ENCODE measurements around the gene SIGMAR1.

The SIGMAR1 gene

DNA sequence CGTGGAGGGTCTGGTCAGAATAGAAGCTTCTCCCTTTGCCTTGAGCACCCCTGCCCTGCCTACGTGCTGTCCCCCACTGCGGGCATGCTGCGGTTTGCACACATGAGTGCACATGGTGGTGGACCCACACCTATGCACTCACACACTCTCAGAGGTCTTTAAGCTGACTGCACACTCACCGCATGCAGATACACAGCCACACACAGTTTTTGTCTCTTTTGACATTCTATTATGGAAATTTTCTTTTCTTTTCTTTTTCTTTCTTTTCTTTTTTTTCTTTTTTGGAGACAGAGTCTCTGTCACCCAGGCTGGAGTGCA lies 8.1 kb downstream of the SIGMAR1 start:
- DNase-seq, result no peak

DNA sequence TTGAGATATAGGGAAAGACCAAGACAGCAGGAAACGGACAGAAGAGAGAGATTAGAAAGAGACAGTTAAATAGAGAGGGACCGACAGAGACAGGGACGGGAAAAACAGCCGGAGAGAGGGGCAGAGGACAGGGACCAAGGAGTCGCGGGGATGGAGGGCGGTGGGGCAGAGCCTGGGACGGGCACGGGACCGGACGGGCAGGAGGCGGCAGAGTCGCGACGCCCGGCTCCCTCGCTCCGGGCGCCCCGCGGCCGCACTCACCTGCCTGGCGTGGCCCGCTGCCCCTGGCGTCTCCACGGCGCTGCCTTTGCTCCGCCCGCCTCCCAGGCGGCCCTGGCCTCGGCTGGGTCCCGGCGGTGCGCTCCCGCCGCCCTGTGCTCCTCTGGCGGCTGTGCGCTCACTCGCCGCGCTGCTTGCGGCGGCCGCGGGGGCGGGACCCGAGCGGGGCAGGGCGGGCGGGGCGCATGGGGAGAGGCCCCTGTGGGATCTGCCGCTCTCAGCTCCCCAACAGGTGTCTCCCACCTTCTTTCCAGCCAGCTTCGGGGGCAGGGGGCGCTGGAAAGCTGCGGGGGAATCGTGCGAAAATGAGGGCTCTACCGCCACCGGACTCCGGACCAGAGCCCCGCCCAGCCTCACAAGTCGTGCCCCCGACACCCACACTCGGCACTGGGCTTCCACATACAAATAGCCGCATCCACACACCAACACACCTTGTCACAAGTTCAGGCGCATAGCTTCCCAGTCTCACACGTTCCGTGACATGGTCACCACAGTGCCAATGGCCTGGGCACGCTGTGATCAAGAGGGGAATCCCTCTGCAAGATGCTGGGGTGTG lies 8.7 kb downstream of the SIGMAR1 start, which contains the start of gene ARID3C:
TSS of gene ARID3C (minus strand) at position 411 of the 835 bp plus-strand sequence. CDS start 1,052 bp downstream, outside the sequence.
- no peak for DNase-seq

DNA sequence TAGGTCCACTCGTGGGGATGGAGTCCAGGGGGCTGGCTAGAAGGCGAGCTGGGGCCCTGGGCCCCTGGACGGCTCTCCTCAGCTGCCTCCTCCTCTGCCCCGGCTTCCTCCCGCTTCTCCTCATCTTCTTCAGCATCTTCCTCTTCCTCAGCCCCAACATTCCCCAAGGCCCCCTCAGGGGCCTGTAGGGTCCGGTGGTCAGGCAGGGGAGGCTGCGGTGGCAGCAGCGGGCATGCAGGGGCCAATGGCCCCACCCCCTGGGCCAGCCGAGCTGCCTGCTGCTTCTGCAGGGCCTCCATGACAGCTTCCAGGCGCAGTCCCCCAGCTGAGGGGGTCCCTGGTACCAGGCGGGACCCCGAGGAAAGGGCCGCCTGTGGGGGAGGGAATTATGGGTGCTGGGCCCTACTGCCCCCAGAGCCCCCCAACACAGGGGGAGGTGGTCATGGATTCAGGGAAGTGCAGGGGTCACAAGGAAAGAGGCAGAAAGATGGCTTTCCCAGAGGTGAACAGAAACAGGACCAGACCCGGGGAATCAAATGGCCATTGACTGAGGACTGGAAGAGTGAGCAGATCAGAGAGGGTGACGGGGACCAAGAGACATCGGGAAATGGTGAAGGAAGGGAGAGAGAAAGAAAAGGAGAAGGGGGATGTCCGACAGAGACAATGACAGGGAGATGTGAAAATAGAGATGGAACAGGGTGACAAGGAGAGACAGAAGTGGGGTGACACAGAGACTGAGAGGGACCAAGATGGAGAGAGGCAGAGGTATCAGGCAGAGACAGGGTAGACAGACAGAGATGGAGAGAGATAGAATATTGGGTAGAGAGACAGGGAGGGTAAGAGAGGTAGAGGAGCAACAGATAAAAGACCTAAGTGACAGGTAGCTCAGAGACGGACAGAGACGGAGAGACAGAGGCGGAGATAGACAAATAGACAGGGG lies 9.6 kb downstream of the SIGMAR1 start:
- DNase-seq, result no peak

DNA sequence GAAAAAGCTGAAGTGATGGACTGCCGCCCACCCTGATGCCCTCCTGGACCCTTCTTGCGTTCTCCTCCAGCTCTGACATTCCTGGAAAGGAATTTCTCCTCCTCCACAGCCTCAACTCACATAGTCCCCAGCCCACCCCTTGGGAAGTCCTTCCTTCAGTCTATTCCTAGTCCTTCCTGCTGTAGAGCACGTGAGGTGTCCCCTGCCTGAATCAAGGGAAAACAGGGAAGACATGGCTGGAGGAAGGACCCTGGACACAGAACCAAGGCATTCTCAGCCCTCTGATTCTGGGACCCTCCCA lies 12.5 kb downstream of the SIGMAR1 start:
- no peak for DNase-seq

DNA sequence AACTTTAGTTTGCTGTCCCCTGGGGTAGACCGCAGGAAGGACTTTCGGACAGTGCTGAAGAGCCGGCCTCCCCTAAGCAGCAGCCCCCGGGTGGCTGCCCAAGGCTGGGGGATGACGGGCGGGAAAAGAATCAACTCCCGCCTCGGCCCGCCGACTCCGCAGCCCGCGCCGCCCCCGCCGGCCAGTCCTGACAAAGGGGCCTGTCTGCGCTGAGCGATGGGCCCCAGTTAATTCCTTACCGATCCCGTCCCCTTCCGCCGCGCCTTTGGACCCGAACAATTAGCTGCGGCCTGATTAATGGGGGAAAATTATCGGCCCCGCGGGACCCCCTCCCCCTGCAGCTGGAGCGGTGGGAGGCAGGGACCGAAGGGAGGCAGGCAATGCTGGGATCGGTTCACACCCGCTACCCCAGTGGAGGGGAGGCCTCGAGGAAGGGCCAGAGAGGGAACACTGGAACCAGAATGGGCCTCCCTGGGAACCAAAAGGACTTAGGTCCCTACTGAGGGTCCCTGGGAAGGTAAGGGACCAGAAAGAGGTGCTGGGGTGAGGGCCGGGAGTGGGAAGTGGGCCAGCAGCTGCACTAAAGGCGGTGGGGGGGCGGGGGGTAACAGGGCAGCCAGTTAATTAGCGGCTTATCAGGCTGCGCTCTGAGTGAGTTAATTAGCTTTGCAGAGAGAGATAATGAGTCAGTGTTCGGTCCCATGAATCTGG lies 13.0 kb downstream of the SIGMAR1 start:
- DNase-seq, result no peak

DNA sequence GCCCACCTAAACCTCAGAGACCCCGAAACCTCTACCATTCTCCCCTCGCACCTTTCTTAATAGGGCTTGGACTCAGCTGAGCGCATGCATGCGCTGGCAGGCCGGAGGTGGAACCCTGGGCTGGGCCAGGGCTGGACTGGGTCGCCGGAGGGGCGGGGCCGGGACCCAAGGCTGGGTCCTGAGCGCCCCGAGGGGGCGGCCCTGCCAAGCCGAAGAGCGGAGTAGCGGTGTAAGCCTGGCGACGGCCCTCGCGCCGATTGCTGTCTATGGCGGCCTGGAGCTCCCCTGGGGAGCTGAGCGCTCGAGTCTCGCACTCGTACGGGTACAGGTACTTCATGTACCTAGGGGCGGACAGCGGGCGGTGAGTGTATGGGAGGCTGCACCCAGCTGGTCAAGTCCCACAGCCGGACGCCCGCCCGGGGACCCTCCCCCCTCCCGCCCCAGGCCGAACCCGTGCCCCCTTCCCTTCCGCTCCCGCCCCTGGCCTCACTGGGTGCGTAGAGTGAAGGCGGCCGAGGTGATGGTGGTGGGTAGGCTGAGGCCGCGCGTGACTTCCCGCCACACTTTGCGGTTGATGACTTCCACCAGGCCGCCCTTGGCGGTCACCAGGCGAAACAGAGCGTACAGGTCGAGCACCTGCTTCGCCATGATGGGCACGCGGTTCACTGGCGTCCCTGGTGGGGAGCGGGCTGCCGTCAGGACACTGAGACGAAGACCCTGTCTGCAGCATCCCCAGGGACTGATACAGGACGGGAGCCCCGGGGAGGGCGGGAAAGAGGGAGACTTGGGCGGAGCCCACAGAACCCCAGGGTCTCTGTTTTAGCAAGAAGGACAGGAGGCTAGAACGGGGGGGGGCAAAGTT lies 14.0 kb downstream of the SIGMAR1 start:
- DNase-seq, result no peak

DNA sequence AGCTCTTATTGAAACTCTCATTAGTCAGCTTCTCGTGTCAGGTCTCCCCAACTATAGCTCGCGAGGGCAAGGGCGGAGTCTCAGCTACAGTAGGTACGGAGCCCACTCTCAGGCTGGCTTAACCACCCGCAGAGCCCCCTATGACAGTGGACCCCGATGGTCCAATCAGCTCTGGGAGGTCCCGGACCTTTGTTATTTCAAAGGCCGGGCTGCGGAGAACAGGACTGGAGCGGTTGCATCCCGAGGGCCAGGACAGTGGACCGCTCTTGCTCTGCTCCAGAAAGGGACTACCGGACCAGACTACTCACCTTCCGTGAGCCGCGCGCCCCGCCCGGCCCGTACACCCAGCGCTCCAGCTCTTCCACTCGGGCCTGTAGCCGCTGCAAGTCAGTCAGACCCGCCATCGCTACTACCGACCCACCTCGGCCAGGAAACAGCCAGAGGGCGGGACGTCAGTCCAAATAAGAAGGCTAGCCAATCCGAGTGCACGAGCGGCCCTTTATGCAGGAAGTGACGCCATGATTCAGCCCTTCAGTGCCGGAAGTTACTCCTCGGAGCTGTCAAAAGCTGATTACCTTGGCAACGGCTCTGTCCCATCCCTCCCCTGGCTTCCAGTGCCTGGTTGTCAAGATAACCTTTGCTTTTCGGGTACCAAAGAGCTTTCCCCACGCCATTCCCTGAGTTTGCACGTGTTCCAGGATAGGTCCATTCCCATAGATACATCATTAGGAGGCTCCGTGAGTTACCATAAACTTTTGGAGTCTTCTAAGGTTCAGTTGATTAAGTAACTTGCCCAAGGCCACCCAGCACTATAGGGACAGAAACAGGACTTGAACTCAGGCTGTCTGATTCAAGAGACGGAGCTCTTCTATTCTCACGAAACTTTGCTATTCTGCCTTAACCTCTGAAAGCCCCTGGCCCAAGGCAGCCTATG lies 17.3 kb downstream of the SIGMAR1 start, which contains the start of gene DCTN3:
TSS of gene DCTN3 (minus strand) at position 435 of the 934 bp plus-strand sequence. CDS start at position 404, 31 bp downstream.
- peak; percentile 95 for DNase-seq

DNA sequence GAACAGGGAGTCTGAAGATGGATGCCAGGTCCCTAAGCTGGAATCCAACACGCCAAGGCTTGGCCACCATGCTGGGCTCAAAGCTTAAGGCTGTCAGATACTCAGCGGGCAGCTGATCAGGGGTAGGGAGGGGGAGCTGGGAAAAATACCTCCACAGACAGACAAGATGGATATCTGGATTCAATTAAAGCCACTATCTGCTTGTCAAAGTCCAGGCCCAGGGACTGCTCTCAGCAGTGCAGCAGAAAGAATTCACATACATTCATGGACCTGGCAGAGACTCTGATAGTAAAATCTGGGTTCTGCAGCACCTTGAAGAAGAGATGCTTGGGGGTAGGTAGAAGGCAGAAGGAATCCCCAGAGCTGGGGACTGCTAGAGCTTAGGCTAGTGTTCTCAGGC lies 22.5 kb downstream of the SIGMAR1 start:
- no peak for DNase-seq

DNA sequence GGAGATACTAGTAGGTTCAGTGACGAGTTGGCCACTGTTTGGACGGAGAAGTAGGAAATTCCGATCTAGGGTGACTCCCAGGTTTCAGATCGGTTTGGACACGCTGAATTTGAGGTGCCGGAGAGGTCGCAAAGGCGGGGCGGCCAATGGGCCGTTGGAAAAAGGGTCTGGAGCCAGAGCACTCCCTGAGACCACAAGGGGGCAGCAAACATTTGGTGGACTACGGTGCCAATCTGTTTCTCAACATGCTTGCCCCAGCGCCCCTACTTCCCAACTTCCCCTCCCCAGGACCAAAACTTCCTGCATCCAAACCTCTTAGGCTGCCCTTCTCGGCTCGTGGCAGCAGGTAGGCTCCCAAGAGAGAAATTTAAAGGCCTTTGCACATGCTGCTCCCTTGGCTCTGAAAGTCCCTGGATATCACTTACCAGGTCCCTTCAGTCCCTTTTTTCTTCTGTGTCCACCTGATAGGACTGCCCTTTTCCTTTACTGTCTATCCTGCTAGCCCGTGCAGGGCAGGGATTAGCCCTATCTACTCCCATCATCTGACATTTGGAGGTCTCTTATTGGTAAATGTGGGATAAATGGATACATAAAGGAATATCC lies 24.7 kb downstream of the SIGMAR1 start:
- DNase-seq, result peak; percentile 89

DNA sequence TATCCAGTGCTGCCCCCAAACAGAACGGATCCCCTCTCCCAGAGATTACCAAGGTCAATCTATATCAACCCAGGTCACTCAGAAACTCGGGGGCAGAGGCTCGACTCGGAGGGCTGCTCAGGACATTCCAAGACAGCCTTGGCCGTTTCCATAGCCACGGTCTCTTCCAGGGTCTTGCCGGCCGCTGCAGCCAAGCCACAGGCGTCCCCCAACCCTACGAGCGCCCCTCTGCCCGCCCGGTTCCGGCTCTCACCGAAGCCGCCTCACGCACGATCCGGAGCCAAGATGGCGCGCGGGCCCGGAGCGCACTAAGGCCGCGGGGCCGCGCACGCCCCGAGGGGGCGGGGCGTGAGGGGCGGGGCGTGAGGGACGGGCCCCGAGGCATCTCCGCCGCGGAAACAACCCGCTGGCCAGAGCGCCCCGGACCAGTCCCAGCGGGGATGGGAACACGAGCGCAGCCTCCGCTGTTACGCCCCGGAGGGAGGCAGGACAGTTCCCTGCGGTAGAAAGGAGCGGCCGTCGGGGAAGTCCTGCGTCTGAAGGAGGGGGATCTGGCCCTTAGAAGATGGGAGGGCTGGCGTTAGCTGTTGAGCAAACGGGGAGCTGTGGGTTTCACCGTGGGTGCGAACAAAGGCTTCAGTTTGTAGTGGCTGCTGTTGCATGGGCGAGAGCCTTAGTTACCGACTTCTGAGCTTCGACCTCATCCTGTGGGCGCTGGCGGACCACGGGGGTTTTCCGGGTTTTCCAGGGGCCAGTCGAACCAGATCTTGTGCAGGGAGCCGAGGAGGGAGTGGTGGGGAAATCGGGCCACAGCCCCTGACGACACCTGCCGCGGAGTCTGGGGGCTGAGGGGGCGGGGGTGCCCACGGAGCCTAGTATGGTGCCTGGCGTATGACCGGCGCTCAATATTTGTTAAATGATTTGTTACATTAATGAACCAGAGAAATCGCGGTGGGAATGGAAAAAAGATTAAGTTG lies 25.5 kb downstream of the SIGMAR1 start, which contains the start of gene RPP25L:
TSS of gene RPP25L (minus strand) at position 287 of the 977 bp plus-strand sequence. CDS start 801 bp downstream, outside the sequence.
- peak; percentile 89 for DNase-seq

DNA sequence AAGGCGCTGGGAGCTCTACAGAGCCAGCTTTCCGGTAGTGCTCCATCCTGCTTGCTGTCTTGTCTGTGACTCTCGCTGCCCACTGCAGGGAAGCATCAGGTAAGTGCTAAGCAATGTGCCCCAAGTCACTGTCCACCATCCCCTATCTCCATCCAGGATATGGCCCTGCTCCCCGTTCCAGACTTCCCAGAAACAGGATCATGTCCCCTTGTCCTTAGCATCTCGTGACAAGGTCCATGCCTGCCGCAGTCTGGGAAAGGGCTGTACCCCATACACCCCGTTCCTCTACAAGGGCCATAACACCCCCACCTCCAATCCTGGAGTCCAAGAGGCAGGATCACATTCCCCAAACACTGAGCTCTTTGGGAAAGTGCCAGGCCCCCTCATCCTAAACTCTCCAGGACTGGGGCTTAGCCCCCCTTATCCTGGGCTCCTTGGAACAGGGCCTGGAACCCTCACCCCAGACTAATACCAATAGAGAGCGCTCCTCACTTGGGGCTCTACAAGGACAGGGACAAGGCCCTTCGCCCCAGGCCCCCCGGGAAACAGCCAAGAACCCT lies 26.3 kb downstream of the SIGMAR1 start:
- no peak for DNase-seq

DNA sequence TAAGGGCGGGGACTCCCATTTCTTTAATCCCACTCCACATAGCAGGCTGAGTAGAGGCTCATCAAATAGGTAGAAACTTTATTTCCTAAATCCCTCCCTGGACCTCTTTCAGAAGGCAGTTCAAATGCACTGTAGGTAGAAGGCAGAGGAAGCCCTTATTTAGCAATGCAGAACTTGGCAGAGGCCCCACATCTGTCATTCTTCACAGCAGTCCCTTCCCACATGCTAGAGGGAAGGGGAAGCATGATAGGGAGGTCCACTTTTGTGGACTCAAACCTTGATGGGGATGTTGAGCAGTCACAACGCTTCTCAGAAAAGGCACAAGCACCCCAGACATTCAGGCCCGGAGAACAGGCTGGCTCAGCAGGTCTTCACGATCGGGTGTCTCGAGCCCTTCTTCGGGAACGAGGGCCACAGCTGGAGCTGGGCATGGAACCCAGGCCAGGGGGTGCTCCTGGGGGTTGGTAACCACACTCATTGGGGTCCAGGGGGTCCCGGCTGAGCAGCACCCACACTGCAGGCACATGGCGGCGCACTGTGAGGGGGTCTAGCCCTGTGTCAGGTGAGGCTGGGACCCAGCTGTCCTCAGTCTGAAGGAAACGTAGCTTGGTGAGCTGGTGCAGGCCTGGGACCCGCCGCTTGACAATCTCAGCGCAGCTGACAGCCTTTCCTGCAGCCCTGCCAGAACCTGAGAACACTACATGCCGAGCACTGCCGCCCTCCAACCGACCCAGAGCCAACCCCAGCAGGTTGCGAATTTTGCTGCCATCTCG lies 27.0 kb downstream of the SIGMAR1 start:
- no peak for DNase-seq

DNA sequence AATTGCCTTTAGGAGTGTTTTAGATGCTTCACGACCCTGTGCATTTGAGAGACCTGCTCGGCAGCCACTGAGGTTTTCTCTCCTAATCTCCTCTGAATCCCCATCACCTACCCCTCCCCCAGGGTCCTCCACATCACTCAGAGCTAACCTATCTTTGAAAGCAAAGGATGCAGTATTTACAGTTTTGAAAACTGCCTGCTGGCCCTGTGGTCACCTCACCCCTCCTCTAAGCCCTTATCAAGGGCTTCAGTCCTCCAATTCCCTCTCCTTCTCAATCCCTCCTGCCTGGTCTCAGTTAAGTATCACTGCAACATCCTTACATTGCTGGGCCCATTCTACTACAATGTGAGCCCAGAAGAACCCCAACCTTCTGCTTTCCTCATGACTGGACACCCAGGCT lies 30.3 kb downstream of the SIGMAR1 start:
- no peak for DNase-seq

DNA sequence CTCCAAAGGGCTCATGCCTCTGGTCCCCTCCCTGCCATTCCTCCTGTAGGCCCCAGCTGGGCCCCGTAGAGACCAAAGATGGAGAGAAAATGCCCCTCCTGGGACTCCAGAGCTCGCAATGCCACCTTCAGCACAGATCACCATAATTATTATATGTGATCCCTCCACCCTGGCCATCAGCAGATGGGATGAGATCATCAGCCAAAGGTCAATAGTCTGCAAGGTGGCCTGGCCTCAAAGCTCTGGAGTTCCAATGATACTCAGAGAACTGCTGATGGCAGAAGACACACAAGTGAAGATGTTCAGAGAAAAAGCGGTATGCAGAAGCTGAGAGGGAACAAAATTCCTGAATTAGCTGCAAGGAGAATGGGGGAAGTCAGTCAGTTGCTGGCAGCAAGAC lies 30.7 kb downstream of the SIGMAR1 start:
- DNase-seq, result no peak

DNA sequence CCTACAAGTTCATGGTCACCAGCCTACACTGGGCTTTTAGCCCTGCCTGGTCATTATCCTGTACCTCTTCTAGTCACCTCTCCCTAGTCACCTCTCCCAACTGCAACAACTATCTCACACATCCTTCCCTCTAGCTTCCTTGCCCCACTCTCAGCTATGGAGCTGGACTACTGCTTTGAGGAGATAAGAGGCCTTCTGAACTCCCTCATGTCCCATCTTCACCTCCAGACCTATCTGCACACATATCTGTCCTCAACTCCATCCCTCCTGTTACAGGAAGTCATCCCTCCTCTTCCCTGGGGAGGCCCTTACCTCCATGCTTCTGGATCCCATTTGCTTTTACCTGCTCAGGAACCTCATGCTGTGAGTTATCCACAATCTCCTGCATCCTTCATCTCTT lies 31.4 kb downstream of the SIGMAR1 start:
- DNase-seq, result no peak

DNA sequence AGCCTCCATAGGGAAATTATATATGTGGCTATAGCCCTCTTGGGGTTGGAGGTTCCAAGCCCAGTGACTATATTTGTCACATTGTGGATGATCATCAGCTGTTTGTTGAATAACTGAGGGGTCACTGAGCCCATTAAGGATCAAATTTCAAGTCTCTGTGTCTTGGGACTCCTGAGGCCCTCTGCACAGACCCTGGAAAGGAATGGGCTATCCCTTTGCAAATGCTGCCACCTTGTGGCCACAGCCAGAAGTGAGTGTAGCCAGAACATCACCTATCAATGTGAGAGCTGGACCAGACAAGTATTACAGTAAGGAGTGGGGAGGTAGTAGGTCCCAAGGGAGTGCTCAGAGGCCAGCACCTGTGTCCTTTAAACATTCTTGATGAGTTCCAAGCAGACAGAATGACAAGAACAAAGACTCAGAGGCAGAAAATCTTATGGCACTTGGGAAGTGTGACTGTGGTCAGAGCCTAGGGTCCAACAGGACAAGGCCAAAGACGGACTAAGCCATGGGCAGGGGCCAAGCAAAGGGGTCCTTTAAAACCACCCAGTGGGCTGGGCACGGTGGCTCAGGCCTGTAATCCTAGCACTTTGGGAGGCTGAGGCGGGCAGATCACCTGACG lies 33.9 kb downstream of the SIGMAR1 start:
- peak; percentile 88 for DNase-seq

DNA sequence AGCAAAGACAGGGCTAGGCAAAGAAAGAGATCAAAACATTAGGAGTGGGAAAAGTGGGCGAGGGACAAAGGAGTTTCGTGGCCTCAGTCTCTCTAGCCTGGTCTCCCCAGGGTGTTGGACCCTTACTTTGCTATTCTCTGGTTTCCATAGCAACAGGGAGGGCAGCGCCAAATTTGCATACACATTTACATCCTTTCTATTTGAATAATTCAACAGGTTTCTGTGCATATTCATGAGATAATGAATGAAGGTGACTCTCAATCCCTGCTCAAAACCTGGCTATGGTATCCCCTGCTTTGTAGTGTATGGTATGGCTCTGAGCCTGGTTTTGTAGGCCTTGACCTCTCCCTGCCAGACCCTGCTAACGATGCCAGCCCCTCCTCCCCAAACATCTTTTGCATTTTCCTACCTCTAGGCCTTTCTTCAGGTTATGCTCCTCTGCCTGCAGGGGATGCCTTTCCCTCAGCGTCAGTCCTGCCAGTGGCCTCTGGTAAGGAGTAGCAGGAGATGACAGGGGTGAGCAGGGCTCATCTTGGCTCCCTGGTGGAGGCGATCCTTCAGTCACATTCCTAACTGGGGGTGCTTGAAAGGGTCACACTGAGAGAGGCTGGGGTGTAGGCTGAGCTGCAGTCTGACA lies 35.5 kb downstream of the SIGMAR1 start:
- no peak for DNase-seq
